GM18858 (cell line): Measurements from ENCODE around the gene OBSCN.
"Not testable (repeated sequence)": the region's sequence is repeated elsewhere in the genome, so short reads cannot be mapped to it uniquely, and the experiment has no call there.

Experiments
- ATAC-seq: cut with Tn5 transposase; IDR thresholded peaks from one replicate; pipeline ENCODE4 v1.9.1; 2021; ENCODE audit not compliant: unreplicated experiment

The OBSCN gene

DNA sequence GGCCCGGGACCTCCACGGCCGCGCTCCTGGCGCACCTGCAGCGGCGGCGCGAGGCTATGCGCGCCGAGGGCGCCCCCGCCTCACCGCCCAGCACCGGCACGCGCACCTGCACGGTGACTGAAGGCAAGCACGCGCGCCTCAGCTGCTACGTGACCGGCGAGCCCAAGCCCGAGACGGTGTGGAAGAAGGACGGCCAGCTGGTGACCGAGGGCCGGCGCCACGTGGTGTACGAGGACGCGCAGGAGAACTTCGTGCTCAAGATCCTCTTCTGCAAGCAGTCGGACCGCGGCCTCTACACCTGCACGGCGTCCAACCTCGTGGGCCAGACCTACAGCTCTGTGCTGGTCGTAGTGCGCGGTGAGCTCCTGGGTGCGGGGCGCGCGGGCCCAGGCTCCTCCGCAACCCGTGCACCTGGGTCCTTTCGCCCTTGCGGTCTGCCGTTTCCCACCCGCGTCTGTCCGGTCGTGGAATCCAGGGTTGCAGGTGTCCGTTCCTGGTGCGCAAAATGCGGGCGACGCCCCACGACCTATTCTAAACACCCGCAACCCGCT lies 4.6 kb downstream of the OBSCN start:
- ATAC-seq: no peak

DNA sequence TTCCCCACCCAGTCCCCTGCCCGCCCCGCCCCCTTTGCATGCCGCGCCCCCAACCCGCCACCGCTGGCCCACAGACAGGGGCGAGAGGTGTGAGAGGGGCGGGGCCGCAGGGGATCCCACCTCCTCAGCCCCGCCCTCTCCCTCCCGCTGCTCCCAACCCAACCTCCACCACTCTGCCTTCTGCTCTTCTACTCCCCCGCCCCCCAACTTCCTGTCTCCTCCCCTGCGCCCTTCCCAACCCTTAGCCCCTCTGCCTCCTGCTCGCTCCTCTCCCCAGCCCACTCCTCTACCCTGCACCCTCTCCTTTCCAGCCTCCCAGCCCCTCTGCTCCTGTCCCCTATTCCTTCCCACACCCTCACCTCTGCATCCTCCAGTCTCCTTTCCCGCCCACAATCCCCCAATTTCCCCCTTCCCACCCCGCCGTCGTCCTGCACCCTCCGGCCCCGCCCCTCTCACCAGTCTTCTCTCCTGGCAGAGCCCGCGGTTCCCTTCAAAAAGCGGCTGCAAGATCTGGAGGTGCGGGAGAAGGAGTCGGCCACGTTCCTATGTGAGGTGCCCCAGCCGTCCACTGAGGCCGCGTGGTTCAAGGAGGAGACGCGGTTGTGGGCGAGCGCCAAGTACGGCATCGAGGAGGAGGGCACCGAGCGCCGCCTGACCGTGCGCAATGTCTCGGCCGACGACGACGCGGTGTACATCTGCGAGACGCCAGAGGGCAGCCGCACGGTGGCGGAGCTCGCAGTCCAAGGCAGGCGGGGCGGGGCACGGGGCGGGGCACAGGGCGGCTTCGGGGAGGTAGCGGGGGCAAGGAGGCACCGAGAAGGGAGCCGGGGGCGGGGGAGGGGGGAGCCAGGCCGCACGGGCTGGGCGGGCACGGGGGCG lies 5.4 kb downstream of the OBSCN start:
- peak; percentile 89 for ATAC-seq

- no peak for ATAC-seq
Observed at GRCh38 chr1:228213917-228214808, 6.3 kb downstream of the OBSCN start.

DNA sequence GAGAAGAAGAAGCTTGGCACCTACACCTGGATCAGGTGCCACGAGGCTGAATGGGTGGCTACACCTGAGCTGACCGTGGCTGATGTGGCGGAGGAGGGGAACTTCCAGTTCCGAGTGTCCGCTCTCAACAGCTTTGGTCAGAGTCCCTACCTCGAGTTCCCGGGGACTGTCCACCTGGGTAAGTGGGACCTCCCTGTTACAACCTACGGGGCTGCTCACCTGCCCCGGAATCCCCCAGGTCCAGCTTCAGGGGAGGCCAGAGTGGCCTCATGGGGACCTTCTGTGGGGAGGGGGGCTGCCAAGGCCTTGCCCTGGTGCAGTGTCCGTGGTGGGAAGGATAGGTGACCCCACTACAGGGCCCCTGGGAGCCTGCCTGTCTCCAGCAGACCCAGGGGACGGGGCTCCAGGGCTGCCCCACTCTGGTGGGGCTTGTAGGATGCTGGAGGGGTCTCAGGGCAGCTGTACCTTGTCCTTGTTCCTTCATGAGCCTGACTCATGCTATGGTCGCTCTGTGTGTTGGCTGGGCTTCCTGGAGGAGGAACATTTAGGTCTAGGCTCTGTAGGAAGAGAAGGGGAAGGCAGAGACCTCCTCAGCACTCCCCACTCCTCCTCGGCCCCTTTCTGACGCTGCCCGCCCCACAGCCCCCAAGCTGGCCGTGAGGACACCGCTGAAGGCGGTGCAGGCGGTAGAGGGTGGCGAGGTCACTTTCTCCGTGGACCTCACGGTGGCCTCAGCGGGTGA lies 7.2 kb downstream of the OBSCN start:
- no peak for ATAC-seq

GRCh38 chr1:228215663-228216116 lies 7.8 kb downstream of the OBSCN start:
- ATAC-seq: no peak

DNA sequence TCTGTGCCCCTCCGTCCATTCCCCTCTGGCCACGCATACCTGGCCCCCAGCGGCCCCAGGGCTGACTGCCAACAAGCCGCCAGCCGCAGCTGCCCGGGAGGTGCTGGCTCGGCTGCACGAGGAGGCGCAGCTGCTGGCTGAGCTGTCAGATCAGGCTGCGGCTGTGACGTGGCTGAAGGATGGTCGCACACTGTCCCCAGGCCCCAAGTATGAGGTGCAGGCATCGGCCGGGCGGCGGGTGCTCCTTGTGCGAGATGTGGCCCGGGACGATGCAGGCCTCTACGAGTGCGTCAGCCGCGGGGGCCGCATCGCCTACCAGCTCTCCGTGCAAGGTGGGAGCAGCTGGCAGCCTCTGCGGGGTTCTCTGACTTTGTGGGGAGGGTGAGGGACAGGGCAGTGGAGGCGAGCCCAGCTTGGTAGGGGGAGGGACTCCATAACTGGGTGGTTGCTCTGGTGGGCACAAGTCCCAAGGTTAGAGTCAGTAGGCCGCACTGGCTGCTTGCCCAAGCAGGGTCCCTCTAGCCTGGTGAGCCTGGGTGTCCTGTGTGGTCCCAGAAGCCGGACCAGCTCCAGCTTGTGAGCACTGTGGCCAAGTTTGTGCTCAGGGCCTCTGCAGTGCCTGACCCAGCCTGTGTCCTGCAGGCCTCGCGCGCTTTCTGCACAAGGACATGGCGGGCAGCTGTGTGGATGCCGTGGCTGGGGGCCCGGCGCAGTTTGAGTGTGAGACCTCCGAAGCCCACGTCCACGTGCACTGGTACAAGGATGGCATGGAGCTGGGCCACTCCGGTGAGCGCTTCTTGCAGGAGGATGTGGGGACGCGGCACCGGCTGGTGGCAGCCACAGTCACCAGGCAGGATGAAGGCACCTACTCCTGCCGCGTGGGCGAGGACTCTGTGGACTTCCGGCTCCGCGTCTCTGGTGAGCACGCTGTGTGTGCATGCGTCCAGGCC lies 8.8 kb downstream of the OBSCN start:
- no peak for ATAC-seq

- no peak for ATAC-seq
Observed at GRCh38 chr1:228217551-228218344, 9.9 kb downstream of the OBSCN start.

DNA sequence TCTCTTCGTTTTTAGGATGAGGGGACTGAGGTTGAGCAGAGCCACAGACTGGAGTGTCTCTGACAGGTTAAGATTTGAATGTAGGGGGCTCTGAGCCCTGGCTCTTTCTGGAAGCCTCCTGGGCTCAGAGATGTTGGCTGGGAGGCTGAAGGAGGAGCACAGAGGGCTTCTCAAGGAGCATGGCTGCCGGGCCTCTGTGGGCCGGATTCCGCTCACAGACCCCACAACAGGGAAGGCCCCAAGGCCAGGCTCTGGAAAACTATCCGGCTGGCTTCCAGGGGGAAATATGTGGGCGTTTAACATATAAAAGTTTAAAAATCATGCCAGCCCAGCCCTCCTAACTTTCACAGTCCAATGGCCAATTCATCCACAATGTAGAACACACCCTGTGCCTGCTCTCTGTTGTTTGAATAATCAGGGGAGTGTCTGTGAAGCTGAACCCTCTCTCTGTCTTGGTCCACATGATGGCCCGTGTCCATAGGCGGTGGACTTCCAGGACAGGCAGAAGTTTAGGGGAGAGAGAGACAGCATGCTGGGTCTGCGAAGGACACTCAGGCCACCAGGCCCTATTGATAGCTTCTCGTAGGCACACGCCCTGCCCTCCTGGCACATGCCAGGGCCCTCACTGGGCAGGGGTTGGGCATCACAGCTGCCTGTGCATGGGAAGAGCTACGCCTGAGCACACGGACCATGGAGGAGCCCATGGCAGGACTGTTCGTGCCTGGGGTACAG lies 10.8 kb downstream of the OBSCN start:
- ATAC-seq: no peak

- ATAC-seq: no peak
Observed at GRCh38 chr1:228219245-228219961, 11.6 kb downstream of the OBSCN start.

DNA sequence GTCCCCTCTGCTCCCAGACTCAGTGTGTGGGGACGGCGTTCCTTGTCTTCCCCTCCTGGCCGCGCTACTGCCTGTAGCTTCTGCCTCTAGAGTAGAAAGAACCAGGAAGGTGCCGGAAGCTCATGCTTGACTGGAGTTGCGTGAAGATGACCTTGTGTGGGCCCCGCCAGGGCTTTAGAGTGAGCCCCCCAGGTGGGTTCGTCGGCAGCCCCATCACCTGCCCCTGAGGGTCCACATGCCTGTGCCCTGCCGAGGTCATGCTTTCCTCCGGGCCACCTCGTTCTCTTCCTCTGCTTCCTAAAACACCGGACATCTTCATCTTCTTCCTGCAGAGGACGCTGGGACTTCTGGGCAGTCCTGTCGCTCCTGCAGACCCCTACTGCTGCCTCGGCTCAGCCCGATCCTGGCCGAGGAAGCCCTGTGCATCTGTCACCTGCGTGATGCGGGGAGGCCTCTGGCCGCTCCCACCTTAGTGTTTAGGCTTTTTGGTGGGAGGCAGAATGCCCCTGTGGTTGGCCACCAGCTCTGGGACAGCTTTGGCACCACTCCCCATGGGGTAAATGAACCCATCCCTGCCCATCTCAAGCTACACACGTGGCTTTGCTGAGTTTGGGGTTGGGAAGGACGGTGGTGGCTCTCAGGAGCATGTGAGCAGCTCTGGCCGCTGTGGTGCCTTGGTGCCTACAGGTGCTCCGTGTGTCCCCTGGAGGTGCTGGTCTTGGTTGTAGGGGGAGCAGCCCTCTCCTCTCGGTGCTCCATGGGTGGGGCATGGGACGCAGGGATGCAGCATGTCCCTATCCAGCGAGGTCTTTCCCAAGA lies 12.3 kb downstream of the OBSCN start:
- no peak for ATAC-seq

- ATAC-seq: not testable (repeated sequence)
Observed at GRCh38 chr1:228221097-228221496, 13.3 kb downstream of the OBSCN start.

DNA sequence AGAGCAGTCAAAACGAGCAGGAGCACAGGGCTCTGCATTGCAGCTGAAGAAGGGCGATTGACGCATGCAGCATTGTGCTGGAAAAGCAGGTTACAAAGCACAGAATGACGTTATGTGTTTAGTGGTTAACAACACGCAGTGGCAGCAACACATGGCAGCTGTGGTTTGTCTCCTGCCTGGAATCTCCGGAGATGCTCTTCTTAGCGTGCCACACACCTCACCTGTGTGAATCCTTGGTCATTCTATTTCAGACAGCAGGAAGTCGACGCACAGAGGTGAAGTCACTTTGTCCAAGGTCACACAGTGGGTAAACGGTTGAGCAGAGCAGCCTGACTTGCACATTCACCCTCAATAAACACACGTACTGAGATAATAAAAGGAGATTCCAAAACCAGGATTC lies 14.7 kb downstream of the OBSCN start:
- no peak for ATAC-seq

DNA sequence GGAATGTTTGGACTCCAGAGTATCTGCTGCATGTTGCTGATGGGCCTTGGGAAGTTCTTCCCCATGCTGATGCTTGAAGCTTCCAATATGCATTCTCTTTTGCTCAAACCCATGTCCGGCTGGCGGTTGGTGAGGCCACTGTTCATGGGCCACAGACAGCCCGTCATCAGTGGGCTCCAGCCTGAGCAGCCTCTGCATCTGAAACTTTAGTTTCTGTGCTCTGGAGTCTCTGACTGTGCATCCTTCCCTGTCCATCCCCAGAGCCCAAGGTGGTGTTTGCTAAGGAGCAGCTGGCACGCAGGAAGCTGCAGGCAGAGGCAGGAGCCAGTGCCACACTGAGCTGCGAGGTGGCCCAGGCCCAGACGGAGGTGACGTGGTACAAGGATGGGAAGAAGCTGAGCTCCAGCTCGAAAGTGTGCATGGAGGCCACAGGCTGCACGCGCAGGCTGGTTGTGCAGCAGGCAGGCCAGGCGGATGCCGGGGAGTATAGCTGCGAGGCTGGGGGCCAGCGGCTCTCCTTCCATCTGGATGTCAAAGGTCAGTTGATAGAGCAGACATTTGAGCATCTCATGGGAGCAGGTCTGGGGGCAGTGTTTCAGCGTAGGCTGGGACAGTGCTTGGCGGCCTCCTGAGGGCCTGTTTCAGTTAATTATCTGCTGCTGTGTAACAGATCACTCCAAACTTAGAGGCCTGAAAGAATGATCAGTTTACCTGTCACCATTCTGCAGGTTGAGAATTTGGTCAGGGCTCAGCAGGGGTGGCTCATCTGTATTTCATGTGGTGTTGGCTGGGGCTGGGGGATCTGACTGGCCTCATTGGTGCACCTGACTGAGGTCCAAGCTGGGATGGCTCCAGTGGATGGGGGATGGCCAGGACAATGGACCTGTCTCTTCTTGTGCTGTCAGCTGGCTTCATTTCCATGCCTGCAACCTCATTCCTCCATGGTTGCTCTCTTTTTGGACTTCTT lies 16.6 kb downstream of the OBSCN start:
- ATAC-seq: no peak

DNA sequence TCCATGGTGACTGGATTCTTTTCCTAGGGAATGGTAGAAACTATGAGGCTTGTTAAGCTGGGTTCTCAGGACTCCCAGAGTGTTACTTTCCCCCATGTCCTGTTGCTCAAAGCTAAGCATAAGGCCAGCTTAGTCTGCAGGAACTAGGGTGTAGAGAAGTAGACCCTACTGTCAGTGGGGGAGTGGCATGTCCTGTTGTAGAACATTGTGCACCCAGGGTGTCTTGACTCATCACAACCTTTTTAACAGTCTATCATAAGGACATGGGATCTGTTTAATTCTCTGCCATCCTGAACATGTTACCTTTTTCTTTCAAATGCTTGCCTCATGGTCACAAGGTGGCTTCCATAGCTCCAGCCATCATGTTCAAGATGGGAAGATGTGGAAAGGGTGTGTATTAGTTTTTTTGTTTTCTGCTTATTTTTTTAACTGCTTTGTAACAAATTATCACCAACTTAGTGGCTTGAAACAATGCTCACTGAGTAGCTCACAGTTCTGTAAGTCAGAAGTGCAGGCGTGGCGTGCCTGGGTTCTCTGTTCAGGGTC lies 17.4 kb downstream of the OBSCN start:
- ATAC-seq: no peak

DNA sequence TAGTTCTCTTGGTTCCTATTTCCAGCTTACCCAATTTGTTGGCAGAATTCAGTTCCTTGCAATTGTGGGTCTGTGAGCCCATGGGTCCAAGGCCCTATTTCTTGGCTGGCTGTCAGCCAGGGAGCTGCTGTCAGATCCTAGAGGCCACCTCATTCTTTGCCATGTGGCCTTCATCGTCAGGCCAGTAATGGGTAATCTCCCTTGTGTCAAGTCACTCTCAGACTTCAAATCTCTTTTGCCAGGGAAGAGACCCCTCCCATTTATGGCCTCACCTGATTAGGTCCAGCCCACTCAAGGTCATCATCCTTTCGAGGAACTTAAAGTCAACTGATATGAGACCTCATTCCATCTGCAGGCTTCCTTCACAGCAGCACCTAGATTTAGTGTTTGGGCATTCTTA lies 17.9 kb downstream of the OBSCN start:
- no peak for ATAC-seq
